HK-2 (cell line): ENCODE measurements around the gene DEAF1.
A peak's percentile ranks its signal among the peaks of the same experiment; 100 is the strongest.
"Not testable (repeated sequence)": the region's sequence is repeated elsewhere in the genome, so short reads cannot be mapped to it uniquely, and the experiment has no call there.

Experiments used
- DNase-seq: peaks from one replicate; pipeline ENCODE4 v3.0.0-alpha.2; 2018; ENCODE audit not compliant: unreplicated experiment

Gene DEAF1

DNA sequence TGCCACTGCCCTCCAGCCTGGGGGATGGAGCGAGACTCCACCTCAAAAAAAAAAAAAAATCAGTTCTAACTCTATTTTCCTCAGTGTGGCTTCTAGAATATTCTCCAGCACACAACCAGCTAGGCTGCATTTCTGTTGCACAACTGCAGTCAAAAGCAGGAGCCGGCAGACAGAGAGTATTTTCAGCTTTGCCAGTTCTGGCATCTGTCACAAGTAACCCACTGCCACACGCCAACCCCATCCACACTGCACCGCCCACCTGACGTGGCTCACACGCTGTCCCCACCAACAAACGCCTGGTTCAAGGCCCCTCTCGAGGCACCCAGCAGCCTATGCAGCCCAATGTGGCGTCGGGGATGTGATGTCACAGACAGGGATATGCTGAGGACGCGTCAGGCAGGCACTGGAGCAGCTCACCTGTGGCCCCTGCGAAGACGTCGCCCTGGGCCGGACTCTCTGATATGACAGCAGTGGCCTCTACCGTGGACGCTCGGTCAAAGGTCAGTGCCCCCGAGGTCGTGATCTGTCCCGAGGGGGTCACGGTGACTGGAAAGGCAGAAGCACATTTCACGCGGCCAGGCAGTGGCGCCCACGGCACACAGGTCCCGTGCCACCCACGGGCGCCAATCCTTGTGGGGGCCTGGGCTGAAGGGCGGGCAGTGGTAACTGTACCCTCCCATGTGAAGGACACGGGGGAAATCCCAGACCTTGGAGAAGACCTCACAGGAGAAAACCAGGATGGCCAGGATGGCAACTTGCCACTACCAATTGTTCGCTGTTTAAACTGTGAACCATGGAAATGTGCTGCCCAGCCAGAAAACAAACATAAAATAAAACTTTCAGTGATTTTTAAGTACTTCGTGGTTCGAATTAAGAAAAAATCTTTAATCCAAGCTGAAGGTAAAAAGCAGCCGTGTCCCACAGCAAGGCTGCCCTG is 15.5 kb downstream of the DEAF1 start:
- DNase-seq, result no peak

DNA sequence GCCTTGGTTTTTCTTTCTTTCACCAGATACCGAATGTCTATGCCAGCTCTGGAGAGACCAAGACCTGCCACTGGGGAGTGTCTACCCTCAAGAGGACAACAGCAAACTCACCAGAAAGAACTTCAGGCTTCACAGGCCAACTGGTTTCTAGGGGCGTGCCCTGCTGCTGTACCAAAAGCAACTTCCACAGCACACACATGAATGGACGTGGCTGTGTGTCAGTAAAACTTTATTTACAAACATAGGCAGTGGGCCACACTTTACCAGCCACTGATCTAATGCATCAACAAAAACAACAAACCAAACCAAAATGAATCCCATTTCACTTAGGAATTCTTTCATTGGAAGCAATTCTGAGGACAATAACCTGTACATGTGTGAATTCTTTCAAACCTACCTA is 16.7 kb downstream of the DEAF1 start:
- DNase-seq, result no peak

GRCh38 chr11:674406-674805 is 20.6 kb downstream of the DEAF1 start:
- no peak for DNase-seq

DNA sequence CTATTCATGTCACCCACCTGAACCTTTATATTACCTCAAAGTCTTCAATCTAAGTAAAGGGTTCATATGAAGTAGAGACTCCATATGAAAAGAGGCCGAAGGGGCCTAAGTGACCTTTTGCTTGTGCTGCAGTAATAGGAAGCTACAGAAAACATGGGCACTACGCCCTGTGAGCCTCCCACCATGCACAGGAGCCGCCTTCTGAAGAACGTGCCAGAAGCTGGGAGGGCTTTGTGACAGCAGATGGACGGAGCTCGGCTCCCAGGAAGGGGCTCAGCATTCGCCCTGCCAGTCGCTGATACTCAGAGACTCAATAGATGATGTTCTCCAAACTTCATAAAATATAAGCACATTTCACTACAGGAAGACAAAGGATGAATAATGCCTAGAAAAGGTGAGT is 21.2 kb downstream of the DEAF1 start:
- DNase-seq, result no peak

DNA sequence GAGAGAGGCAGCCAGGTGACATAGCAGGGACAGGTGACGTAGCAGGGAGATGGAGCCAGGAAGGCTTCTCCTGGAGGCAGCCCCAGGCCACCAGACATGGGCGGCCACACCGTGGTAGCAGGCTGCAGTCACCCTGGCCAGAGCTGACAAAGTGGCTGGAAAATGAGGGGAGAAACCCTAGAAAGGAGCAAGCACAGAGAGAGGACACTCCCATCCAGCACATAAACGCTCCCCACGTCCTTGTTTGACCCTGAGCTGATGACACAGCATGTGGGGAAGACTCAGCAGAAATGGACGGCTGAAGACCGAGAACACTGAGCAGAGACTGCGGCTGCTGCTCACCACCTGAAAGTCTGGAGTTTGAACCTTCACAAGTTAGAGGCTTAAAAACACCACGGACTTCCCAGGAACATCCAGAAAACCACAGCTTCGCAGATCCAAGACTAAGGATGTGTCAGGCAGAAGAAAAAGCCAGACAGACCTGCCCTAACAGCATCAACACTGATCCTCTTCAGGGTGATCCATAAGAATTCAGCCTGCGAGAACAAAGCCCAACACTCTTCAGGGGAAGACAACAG is 29.2 kb downstream of the DEAF1 start:
- DNase-seq, result no peak

DNA sequence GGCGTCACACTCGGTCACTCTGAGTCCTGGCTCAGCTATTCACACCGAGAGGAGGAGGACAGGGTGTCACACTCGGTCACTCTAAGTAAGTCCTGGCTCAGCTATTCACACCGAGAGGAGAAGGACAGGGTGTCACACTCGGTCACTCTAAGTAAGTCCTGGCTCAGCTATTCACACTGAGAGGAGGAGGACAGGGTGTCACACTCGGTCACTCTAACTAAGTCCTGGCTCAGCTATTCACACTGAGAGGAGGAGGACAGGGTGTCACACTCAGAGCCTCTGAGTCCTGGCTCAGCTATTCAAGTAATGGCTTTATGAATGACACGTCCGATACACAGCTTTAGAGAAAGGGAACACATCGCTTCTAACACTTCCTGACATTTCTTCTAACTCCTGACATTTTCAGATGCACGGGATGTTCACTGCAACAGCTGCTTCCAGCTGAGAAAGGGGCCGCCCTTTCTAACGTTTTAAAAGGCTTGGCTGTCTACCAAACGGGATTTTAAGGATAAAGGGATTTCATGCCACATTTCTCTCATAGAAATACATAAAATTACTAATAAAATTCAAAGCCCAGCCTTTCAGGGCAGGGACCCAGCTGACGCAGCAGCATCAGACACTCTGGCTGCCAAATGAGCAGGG is 29.8 kb downstream of the DEAF1 start:
- DNase-seq, result no peak

GRCh38 chr11:662689-663274 is 32.2 kb downstream of the DEAF1 start:
- no peak for DNase-seq

- DNase-seq, result no peak
These were observed 34.2 kb downstream of the DEAF1 start for GRCh38 chr11:660681-661444.

GRCh38 chr11:660281-660680 is 34.7 kb downstream of the DEAF1 start:
- DNase-seq, result no peak

DNA sequence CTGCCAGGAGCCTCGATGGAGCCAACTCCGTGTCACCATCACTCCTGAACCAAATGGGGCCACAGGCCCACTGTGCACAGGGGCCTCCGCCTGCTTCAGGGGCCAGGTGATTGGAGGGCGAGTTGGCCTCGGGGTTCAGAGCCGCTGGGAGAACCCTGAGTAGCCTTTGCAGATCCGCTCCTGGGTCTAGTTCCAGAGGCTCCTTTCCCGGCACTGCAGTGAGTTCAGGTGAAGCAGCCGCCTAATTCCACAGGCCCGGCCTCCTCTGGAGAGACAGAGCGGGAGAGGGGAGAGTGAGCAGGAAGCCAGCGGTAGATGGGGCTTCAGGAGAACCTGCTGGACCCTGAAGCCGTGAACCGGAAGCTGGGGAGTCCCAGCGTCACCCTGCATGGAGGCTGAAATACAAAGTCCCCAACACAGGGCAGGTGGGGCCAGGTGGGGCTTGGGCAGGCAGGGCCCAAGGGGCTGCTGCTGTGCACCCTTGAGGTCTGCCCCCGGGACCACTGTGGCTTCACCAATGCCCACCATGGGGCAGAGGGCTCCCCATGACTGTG is 35.4 kb downstream of the DEAF1 start:
- DNase-seq, result no peak

DNA sequence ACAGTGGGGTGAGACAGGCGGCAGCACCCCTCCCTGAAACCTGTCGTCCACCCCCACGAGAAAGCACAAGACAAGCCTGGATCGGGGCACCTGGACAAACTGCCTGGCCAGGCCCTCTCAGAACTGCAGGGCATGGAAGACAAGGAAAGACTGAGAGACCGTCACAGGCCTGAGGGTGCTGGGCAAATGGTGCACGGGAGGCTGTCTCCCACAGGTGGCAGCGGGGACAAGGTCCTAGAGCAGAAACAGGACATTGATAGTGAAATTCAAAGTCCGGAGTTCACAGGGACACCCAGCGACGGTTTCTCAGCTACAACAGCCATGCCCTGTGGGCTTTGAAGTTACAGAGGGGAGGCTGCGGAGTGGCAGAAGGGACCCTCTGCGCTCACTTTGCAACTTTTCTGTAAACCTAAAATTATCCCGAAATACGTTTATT is 37.3 kb downstream of the DEAF1 start:
- DNase-seq, result no peak

DNA sequence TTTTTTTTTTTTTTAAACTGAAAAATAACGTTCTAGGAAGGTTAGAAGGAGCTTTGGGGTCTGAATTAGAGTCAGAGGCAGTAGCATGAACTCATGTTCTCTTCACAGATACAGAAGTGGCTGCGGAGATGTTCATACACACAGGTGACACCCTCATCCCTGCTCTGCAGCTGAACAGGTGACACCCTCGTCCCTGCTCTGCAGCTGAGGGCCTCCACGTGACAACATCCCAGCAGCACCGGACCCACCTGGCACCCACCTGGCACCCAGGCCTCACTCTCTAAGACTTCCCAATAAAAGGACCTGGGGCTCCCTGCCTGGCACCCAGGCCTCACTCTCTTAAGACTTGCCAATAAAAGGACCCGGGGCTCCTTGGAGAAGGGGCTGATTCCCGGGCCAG is 38.2 kb downstream of the DEAF1 start:
- no peak for DNase-seq

DNA sequence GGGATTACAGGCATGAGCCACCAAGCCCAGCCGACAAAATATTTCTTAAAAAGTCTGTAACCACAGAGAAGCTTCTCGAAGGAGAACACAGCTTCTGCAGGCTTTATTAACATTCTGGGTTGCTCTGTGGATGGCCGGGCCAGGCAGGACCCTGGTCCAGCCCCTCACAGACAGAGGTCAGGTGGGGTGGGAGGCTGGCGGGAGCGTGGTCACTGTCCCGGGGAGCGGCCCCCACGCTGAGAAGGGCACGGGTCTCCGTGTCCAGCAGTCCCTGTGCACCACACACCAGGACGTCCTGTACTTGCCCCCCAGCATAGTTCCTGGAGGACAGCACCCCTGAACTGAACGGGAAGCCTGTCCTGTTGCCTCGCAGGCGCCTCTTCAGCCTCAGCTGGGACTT is 38.6 kb downstream of the DEAF1 start:
- no peak for DNase-seq

- peak; percentile 76 for DNase-seq
These were observed 39.8 kb downstream of the DEAF1 start for GRCh38 chr11:655036-655726.

- not testable (repeated sequence) for DNase-seq
These were observed 40.6 kb downstream of the DEAF1 start for GRCh38 chr11:654444-654843.

DNA sequence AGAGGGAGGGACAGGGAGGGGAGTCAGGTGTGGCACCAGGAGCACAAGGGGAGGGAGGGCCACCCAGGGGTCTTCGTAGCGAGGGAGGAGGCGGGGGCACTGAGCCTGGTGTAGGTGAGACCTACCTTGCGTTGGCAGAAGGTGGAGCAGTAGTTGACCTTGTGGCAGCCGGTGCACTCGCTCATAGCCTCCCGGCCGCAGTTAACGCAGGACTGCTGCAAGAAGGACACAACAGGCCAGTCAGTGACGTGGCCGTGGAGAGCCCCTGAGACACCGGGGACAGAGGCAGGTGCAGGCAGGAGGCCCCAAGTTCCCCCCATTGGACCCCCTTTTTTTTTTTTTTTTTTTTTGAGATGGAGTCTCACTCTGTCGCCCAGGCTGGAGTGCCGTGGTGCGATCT is 41.2 kb downstream of the DEAF1 start:
- DNase-seq, result no peak

- DNase-seq, result not testable (repeated sequence)
These were observed 41.9 kb downstream of the DEAF1 start for GRCh38 chr11:653136-653535.

- DNase-seq, result no peak
These were observed 44.5 kb downstream of the DEAF1 start for GRCh38 chr11:650482-650881.

GRCh38 chr11:647672-648158 is 47.3 kb downstream of the DEAF1 start:
- not testable (repeated sequence) for DNase-seq

- DNase-seq, result no peak
These were observed 48.8 kb downstream of the DEAF1 start for GRCh38 chr11:646214-646613.

GRCh38 chr11:645536-645935 is 49.5 kb downstream of the DEAF1 start:
- DNase-seq, result no peak
